CD4-positive, alpha-beta T cell treated with Interleukin-2 at 100 ng/mL for 4 hours (primary cell): ENCODE results near the gene TNFSF13.
A peak's percentile ranks its signal among the peaks of the same experiment; 100 is the strongest.

Experiments used
- DNase-seq: peaks from one replicate; pipeline ENCODE4 v3.0.0-alpha.2; 2020; ENCODE audit warnings: low spot score

TNFSF13 gene

DNA sequence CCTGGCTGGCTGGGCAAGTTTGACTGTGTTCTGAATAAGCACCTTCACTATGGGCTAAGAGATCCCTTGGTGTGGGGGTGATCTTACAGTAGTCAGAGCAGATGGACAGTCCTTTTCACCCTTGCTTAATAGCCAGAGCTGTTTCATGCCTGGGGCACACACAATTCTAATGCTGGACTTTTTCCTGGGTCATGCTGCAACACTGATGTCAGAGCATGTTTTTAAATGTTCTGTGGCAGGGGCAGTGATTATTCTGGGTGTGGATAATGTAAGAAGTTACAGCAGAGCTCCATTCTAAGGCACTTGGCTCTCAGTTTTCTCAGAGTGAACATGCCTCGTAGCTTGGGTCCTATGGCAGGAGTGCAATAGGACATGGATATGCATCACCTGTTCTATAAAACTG lies 16.9 kb downstream of the TNFSF13 start:
- no peak for DNase-seq

DNA sequence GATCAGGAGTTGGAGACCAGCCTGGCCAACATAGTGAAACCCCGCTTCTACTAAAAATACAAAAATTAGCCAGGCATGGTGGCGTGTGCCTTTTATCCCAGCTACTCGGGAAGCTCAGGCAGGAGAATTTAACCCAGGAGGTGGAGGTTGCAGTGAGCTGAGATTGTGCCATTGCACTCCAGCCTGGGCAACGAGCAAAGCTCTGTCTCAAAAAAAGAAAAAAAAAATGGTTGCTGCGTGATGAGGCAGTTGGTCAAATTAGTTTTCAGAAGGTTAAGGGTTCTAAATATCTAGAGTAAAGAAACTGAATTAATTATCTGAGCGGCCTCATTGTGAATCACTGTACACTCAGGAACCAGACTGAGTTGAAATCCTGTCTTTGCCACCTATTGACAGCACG lies 17.4 kb downstream of the TNFSF13 start:
- no peak for DNase-seq

DNA sequence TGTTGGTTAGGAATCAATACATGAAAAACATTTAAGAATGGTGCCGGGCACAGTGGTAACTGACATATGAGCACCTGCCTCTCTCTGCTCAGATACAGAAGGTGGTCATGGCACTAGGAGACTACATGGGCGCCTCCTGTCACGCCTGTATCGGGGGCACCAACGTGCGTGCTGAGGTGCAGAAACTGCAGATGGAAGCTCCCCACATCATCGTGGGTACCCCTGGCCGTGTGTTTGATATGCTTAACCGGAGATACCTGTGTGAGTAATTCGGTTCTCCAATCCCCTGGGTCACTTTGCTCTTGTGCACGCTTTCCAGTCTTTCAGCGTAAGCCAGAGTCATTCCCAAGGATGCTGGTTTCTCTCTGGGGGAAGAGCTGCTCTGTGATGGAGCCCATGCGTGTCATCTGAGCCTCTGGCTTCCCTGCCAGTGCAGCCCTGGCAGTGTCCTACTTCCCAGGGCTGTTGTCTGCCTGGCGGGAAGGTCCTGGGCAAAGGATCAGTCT lies 17.9 kb downstream of the TNFSF13 start:
- DNase-seq, result no peak

DNA sequence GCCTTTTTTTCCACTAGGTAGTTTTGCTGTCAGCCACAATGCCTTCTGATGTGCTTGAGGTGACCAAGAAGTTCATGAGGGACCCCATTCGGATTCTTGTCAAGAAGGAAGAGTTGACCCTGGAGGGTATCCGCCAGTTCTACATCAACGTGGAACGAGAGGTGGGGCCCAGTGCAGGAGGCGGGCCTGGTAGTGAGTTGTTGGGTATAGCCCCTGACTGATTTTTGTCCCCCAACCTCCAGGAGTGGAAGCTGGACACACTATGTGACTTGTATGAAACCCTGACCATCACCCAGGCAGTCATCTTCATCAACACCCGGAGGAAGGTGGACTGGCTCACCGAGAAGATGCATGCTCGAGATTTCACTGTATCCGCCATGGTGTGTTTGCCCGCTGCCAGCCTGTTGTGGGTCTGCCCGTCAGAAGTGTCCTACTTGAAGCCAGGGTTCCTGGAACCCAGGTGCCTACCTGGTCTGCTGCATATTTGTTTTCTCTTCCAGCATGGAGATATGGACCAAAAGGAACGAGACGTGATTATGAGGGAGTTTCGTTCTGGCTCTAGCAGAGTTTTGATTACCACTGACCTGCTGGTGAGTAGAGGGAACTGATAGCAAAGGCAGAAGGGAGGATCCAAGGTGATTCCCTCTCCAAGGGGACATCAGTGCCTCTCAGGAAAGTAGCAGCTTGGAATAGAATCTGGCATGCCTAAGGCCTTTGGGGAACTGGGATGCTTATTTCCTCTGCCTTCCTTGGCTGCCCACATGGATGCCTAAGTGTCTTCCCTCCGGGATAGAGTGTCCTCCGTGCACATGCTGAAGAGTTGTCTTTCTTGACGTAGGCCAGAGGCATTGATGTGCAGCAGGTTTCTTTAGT lies 19.0 kb downstream of the TNFSF13 start:
- DNase-seq, result no peak

DNA sequence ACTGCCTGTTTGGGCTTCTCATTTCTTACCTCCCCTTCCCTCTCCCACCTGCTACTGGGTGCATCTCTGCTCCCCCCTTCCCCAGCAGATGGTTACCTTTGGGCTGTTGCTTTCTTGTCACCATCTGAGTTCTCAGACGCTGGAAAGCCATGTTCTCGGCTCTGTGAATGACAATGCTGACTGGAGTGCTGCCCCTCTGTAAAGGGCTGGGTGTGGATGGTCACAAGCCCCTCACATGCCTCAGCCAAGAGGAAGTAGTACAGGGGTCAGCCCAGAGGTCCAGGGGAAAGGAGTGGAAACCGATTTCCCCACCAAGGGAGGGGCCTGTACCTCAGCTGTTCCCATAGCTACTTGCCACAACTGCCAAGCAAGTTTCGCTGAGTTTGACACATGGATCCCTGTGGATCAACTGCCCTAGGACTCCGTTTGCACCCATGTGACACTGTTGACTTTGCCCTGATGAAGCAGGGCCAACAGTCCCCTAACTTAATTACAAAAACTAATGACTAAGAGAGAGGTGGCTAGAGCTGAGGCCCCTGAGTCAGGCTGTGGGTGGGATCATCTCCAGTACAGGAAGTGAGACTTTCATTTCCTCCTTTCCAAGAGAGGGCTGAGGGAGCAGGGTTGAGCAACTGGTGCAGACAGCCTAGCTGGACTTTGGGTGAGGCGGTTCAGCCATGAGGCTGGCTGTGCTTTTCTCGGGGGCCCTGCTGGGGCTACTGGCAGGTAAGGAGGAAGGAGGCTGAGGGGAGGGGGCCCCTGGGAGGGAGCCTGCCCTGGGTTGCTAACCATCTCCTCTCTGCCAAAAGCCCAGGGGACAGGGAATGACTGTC lies 20.7 kb downstream of the TNFSF13 start, which contains the start of gene CD68:
Gene CD68 (plus strand): TSS at position 638 of the 833 bp plus-strand sequence. CDS start 40 bp downstream, at position 678.
- peak; percentile 77 for DNase-seq

DNA sequence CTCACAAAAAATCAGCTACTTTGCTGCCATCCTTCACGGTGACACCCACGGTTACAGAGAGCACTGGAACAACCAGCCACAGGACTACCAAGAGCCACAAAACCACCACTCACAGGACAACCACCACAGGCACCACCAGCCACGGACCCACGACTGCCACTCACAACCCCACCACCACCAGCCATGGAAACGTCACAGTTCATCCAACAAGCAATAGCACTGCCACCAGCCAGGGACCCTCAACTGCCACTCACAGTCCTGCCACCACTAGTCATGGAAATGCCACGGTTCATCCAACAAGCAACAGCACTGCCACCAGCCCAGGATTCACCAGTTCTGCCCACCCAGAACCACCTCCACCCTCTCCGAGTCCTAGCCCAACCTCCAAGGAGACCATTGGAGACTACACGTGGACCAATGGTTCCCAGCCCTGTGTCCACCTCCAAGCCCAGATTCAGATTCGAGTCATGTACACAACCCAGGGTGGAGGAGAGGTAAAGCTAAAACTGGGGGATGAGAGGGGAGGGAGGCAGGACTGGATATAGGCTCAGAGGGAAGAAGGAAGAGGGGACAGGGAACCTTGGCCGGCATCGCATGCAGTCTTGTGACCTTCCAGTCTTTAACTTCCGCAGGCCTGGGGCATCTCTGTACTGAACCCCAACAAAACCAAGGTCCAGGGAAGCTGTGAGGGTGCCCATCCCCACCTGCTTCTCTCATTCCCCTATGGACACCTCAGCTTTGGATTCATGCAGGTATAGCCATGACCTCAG lies 21.5 kb downstream of the TNFSF13 start:
- DNase-seq, result no peak

DNA sequence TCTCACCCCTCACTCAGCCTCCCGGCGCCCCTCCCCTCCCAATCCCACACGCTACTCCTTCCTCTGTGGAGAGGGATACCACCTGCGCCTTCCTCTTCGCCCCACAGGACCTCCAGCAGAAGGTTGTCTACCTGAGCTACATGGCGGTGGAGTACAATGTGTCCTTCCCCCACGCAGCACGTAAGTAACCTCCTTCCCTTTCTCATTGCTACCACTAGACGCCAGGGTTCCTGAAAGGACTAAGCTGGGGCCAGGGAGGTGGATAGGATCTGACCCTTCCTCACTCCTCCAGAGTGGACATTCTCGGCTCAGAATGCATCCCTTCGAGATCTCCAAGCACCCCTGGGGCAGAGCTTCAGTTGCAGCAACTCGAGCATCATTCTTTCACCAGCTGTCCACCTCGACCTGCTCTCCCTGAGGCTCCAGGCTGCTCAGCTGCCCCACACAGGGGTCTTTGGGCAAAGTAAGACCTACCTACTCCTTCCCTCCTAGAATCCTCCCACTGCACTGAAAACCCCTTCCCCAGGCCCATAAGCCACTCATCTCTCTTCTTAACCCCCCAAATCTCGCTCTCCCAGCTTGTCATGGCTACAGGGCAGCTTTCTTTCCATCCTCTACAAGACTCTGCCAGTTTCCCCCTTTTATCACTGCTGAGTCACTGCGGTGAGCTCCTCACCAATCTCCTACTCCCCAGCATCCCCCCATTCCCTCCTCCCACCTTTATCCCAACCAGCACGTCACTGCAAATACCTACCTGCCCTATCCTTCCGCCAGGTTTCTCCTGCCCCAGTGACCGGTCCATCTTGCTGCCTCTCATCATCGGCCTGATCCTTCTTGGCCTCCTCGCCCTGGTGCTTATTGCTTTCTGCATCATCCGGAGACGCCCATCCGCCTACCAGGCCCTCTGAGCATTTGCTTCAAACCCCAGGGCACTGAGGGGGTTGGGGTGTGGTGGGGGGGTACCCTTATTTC lies 22.3 kb downstream of the TNFSF13 start:
- no peak for DNase-seq

DNA sequence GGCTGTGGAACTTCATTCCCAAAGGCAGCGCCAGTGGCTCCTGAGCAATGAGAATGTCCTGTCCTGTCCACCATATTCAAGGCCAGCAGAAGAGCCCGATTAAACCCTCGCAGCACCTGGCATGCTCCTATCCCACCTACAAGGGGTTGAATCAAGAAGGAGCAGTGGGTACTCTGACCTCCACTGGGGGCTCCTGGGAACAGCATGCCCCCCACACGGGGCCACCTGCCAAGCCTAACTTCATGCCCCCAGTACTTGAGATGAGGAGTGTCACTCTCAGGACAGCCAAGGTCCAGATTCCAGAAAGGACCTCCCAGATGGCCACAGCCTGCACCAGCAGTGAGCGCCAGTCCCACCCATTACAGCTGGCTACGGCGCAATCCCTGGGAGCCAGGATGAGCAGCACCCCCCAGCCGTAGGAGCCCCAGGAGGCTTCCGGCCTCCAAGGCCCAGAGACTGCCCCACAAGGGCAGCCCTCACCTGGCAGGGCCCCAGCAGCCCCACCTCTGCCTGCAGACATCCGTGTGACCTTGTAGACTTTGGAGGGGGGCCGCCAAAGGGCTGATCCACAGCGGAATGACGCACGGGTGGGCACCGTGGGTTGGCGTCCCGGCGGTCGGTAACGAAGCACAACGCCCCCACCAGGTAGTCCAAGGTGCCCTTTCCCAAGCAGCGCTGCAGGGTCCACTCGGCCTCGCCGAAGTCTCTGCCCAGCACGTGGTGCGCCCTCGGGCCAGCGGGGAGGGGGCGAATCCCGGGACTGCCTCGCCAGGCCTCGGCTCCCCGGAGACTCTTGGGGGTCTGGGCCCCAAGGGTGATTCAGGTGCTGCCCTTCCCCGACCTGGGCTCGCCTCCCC lies 24.1 kb downstream of the TNFSF13 start:
- no peak for DNase-seq

DNA sequence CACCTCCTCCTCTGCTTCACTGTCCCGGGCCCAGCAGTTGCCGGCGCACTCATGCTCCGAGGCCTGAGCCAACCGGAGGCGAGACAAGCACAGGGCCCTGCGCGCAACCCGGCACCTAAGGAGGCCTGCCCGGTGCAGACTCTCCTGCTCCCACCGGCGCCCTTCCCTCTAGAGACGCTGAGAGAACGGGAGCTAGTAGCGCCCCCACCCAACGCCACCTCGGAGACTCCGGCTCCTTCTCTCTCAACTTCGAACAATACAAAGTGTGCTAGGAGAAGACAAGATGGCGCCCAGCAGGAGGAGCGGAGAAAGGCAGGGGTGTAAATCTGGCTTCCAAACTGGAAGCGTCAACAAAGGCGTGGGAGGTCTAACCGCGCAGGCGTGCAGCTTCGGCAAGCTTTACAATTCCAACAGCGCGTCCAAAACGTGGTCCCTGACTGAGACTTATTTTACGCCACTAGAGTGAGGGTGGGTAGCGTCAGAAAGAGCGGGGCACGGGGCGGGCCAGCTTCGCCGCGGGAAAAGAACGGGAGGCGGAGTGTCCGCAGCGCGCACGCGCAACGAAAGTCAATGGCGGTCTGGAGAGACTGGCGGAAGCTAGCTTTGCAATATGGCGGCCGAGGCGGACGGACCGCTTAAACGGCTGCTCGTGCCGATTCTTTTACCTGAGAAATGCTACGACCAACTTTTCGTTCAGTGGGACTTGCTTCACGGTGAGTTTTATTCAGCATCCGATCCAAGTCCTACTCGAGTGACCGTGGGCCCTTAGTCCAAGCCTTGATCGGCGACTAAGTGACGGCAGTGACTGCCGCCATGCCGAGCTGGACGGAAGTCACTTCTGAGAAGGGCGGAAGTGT lies 24.9 kb downstream of the TNFSF13 start, which contains the start of gene MPDU1:
Gene MPDU1 (plus strand): TSS at position 600 of the 857 bp plus-strand sequence. CDS start 11 bp downstream, at position 611.
- DNase-seq, result peak; percentile 96

DNA sequence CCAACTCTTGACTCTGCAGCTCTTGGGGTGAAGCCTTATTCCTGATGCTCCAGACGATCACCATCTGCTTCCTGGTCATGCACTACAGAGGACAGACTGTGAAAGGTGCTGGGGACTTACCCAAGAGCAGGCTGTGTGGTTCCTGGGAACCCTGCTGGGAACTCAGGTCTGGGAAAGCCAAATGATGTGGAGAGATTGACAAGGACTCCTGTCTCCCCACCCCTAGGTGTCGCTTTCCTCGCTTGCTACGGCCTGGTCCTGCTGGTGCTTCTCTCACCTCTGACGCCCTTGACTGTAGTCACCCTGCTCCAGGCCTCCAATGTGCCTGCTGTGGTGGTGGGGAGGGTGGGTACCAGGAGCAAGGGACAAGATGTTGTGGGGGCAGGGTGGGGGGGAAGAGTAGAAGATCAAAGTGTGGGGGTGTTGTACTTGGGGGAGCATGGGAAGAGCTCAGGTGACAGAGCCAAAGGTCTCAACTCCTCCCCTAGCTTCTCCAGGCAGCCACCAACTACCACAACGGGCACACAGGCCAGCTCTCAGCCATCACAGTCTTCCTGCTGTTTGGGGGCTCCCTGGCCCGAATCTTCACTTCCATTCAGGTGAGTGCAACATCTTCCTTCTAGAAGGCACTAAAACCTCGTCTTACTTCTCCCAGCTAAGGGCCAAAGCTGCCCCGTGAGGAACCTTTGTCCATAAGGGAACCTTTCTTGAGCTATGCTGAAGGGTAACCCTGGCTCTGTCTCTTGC lies 28.3 kb downstream of the TNFSF13 start:
- DNase-seq, result no peak

DNA sequence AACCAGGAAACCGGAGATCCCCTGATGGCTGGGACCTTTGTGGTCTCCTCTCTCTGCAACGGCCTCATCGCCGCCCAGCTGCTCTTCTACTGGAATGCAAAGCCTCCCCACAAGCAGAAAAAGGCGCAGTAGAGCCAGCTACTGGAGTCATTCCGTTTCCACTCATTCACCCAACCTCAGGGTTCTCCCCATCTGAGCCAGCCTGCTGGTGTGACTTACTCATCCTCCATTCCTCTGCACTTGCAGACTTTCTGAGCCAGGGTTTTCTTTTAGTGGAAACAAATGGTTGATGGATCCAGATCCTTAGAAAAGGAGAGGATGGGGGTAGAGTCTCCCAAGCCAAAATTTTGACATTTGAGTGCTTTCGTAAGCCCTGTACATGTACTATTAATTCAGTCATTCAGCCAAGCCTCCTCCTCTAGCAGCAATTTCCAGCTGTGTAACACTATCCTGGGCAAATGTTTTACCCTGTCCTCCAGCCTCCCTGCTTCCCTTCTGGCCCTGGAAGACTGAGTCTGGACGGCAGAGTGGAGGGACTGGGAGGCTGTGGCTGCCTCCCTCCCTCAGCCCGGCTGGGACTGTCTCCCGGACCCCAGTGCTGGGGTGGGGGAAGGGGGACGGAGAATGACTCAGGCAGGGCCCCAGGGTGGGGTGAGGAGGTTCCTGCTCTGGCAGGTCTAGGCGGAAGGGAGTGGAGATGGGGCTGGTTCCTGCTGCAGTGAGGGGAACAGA lies 29.0 kb downstream of the TNFSF13 start:
- no peak for DNase-seq

DNA sequence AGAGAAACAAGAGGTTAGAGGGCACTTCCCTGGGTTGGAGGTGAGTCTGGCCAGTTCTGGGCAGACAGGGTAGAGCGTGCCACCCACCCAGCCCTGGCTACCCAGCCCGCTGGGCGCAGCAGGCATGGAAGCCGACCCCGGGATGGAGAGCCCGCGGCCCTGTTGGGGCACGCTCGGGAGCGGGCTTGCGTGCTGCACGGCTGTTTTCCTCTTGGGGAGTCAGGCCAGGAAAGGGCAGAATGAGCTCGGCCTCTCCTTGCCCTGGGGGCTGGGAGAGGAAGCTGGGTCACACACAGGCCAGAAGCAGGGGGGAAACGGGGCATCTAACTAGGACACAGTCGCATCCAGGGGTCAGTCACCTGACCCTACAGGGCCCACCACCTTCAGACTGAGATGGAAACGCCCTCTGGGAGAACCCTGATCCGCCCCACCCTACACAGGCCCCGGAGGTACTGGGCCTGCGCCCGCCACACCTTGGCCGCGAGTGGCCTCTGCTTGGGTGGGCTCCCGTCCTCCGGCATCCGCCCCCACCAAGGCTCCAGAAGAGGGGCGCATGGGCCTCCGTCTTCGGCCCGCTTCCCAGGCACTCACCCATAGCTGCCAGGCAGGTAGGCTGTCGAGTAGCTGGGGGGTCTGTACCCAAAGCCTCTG lies 30.1 kb downstream of the TNFSF13 start:
- DNase-seq, result no peak

DNA sequence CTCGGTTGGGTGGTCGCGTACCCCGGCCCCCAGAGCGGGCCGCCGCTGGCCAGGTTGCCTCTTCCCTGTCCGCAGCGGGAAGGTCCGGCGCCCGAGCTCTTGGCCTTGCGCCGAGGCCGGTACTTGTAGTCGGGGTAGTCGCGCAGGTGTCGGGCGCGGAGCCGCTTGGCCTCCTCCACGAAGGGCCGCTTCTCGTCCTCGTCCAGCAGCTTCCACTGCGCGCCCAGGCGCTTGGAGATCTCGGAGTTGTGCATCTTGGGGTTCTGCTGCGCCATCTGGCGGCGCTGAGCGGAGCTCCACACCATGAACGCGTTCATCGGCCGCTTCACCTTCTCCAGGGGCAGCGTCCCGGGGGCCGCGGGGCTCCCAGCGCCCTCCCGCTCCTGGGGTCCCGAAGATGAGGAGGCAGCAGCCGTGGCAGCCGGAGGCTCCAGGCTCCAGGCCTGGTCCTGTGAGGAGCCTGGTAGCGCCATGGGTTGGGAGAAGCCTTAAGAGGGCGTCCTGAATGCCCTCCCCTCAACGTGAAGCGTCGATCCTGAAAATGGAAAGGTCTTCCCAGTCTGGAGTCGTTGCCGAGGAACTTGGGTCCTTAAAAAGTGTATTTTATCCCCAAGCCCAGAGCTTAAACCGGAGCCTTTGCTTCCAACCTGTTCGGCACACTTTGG lies 30.8 kb downstream of the TNFSF13 start:
- DNase-seq, result peak; percentile 71

DNA sequence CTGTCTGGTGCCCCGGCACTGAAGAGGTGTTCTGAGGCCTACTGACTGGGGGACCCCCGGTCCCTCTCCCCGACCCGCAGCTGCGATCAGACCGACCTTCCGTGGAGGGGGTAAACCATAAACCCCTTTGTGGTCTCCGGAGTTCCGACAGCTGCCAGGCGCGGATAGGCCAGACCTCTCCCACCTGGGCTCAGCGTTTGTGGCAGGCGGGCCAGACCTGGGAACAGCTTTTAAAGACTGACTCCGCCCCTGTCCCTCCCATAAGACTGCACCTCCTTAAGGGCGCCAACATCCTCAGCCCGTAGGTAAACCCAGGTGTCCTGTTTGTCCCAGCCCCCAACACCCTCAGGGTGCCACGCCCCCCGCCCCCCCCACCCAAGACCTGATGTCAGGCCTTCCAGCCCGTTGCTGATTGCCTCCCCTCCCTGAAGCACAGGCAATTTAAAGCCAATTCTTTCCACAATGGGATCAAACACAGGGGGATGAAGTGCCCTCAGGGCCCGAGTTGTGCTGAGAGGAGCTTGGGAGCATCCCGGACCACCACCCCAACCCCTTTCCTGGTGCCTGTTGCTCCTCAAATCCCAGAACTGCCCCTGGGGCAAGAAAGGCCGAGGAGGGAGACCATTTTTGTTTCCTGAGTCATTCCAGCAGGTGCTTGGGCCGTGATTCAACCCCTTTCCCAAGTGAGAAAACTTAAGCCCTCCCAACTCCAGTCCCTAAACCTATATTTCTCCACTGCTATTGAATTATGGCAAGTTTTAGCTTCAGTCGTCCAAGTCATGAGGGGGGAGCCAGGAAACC lies 31.5 kb downstream of the TNFSF13 start, which contains the start of gene SOX15:
Gene SOX15 (minus strand): TSS at position 204 of the 801 bp plus-strand sequence. CDS start 418 bp downstream, outside the sequence.
- no peak for DNase-seq

DNA sequence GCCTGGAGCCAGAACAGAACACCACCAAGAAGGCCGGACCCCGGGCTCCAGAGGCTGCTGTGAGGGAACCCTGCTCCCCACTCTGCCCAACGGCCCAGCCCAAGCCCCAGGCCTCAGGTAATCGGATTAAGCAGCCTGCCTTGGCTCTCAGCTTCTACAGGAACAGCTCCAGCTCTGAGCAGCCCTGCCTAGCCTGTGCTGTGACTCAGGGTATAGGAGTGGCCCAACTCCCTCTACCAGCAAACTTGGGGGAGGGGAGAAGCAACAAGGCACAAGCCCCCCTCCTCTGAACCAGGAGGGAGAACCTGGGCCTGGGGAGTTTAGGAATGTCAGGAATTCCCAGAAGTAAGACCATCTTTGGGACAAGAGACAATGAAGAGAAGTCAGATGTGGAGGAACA lies 32.2 kb downstream of the TNFSF13 start:
- no peak for DNase-seq
